ENCODE results near the gene SGCD.

Gene SGCD

GRCh38 chr5:156399323-156399722 is 72.4 kb downstream of the SGCD start:
- H3K4me3 ChIP-seq (ENCODE audit: low read depth, low read length), result no peak overlapping the region
- no peak overlapping the region for H3K27ac ChIP-seq
- no peak for TF ChIP-seq CTCF (IDR thresholded peaks at IDR 0.05; ENCODE audit: low read depth, low read length)
- no peaks in the 10 kb centered on the region for H3K27me3 ChIP-seq (ENCODE audit: insufficient read depth, low read depth, severe bottlenecking)
- DNase-seq, result no peak
- H3K9me3 ChIP-seq (ENCODE audit: severe bottlenecking), result no peaks in the 10 kb centered on the region
- H3K36me3 ChIP-seq, result no peaks in the 10 kb centered on the region

GRCh38 chr5:156400231-156400986 is 73.4 kb downstream of the SGCD start:
- Histone ChIP-seq H3K4me3 (ENCODE audit: low read depth, low read length) (no peak overlapping the region), H3K27me3 (ENCODE audit: insufficient read depth, low read depth, severe bottlenecking) (no peaks in the 10 kb centered on the region), H3K9me3 (ENCODE audit: severe bottlenecking) (no peaks in the 10 kb centered on the region), H3K27ac (no peak overlapping the region), H3K36me3 (no peaks in the 10 kb centered on the region)
- no peak for DNase-seq
- TF ChIP-seq CTCF (IDR thresholded peaks at IDR 0.05; ENCODE audit: low read depth, low read length), result no peak

- TF ChIP-seq CTCF (IDR thresholded peaks at IDR 0.05; ENCODE audit: low read depth, low read length), result no peak
- Histone ChIP-seq H3K27ac (no peak overlapping the region), H3K27me3 (ENCODE audit: insufficient read depth, low read depth, severe bottlenecking) (no peaks in the 10 kb centered on the region), H3K36me3 (no peaks in the 10 kb centered on the region), H3K9me3 (ENCODE audit: severe bottlenecking) (no peaks in the 10 kb centered on the region), H3K4me3 (ENCODE audit: low read depth, low read length) (no peak overlapping the region)
- DNase-seq, result no peak
Observed at GRCh38 chr5:156401804-156402203, 74.8 kb downstream of the SGCD start.

- Histone ChIP-seq H3K9me3 (ENCODE audit: severe bottlenecking) (no peaks in the 10 kb centered on the region), H3K27me3 (ENCODE audit: insufficient read depth, low read depth, severe bottlenecking) (no peaks in the 10 kb centered on the region), H3K4me3 (ENCODE audit: low read depth, low read length) (no peak overlapping the region), H3K36me3 (no peaks in the 10 kb centered on the region), H3K27ac (no peak overlapping the region)
- no peak for TF ChIP-seq CTCF (IDR thresholded peaks at IDR 0.05; ENCODE audit: low read depth, low read length)
- no peak for DNase-seq
Observed at GRCh38 chr5:156402387-156402921, 75.5 kb downstream of the SGCD start.

GRCh38 chr5:156405988-156406387 is 79.0 kb downstream of the SGCD start:
- Histone ChIP-seq H3K36me3 (no peaks in the 10 kb centered on the region), H3K27me3 (ENCODE audit: insufficient read depth, low read depth, severe bottlenecking) (no peaks in the 10 kb centered on the region), H3K9me3 (ENCODE audit: severe bottlenecking) (no peaks in the 10 kb centered on the region), H3K4me3 (ENCODE audit: low read depth, low read length) (no peak overlapping the region), H3K27ac (no peak overlapping the region)
- no peak for DNase-seq
- no peak for TF ChIP-seq CTCF (IDR thresholded peaks at IDR 0.05; ENCODE audit: low read depth, low read length)

GRCh38 chr5:156407251-156407650 is 80.3 kb downstream of the SGCD start:
- no peak overlapping the region for H3K27ac ChIP-seq
- H3K9me3 ChIP-seq (ENCODE audit: severe bottlenecking), result no peaks in the 10 kb centered on the region
- no peak for TF ChIP-seq CTCF (IDR thresholded peaks at IDR 0.05; ENCODE audit: low read depth, low read length)
- no peak for DNase-seq
- H3K4me3 ChIP-seq (ENCODE audit: low read depth, low read length), result no peak overlapping the region
- no peaks in the 10 kb centered on the region for H3K27me3 ChIP-seq (ENCODE audit: insufficient read depth, low read depth, severe bottlenecking)
- H3K36me3 ChIP-seq, result no peaks in the 10 kb centered on the region

Measured in WERI-Rb-1 (cell line).